OCI-LY1 (cell line): ENCODE data around the gene TUBGCP5.

Source experiments
- H2AFZ ChIP-seq: fragments of 200-600 bp; sonication (generic), shearing (Covaris generic); 2 replicates; pipeline ENCODE4 v1.6.0; 2014; ENCODE audit warnings: antibody characterized with exemption, mild to moderate bottlenecking, low read length
- H3F3A ChIP-seq: fragments of 200-600 bp; sonication (generic), shearing (Covaris generic); 2 replicates; pipeline ENCODE4 v1.6.0; 2014; ENCODE audit warnings: mild to moderate bottlenecking, antibody characterized with exemption, low read length, moderate library complexity; ENCODE audit not compliant: insufficient read depth
- H3K27ac ChIP-seq: fragments of 200-600 bp; sonication (generic); 2 replicates; pipeline ENCODE4 v1.5.1; 2014; ENCODE audit warnings: low read length, mixed run types, mild to moderate bottlenecking, low read depth; ENCODE audit not compliant: poor library complexity, severe bottlenecking
- H3K27me3 ChIP-seq: fragments of 200-600 bp; sonication (generic); 2 replicates; pipeline ENCODE4 v1.6.0; 2014; ENCODE audit warnings: antibody characterized with exemption, mild to moderate bottlenecking, low read length, moderate library complexity; ENCODE audit not compliant: insufficient read depth
- H3K36me3 ChIP-seq: fragments of 200-600 bp; sonication (generic); 2 replicates; pipeline ENCODE4 v1.6.1; 2014; ENCODE audit warnings: mild to moderate bottlenecking, antibody characterized with exemption, low read length, moderate library complexity, mixed read lengths; ENCODE audit not compliant: insufficient read depth
- H3K4me1 ChIP-seq: fragments of 200-600 bp; sonication (generic); 2 replicates; pipeline ENCODE4 v1.5.1; 2014; ENCODE audit warnings: mild to moderate bottlenecking, low read length, moderate library complexity; ENCODE audit not compliant: insufficient read depth, severe bottlenecking
- H3K4me2 ChIP-seq: fragments of 200-600 bp; sonication (generic), shearing (Covaris generic); 2 replicates; pipeline ENCODE4 v1.6.1; 2014; ENCODE audit warnings: low read length
- H3K4me3 ChIP-seq: fragments of 200-600 bp; sonication (generic); 2 replicates; pipeline ENCODE4 v1.5.1; 2014; ENCODE audit warnings: low read length, low read depth, mild to moderate bottlenecking, mixed read lengths; ENCODE audit not compliant: poor library complexity, severe bottlenecking
- H3K79me2 ChIP-seq: fragments of 200-600 bp; shearing (Covaris generic); 2 replicates; pipeline ENCODE4 v1.6.1; 2016; ENCODE audit warnings: mixed run types, low read length, mixed read lengths; ENCODE audit not compliant: insufficient read depth
- H3K9ac ChIP-seq: fragments of 200-600 bp; sonication (generic), shearing (Covaris generic); 2 replicates; pipeline ENCODE4 v1.6.1; 2014; ENCODE audit warnings: mild to moderate bottlenecking, low read length, mixed read lengths
- H3K9me2 ChIP-seq: fragments of 200-600 bp; sonication (generic), shearing (Covaris generic); 2 replicates; pipeline ENCODE4 v1.6.1; 2014; ENCODE audit warnings: low read depth, mild to moderate bottlenecking, low read length, mixed read lengths
- H3K9me3 ChIP-seq: fragments of 200-600 bp; shearing (Covaris generic); 2 replicates; pipeline ENCODE4 v1.6.1; 2014; ENCODE audit warnings: low read length, mixed read lengths
- H4K20me1 ChIP-seq: fragments of 200-600 bp; sonication (generic), shearing (Covaris generic); 2 replicates; pipeline ENCODE4 v1.6.0; 2016; ENCODE audit warnings: mild to moderate bottlenecking, low read length; ENCODE audit not compliant: insufficient read depth
- EZH2 ChIP-seq: fragments of 200-600 bp; sonication (generic), shearing (Covaris generic); IDR thresholded peaks from 2 replicates; pipeline ENCODE4 v1.8.0; 2017; ENCODE audit warnings: borderline replicate concordance, mixed run types, mild to moderate bottlenecking, antibody characterized with exemption, low read length, moderate library complexity, mixed read lengths
- TF ChIP-seq, protein P1 (sequence below): fragments of 200-600 bp; sonication (generic), shearing (Covaris generic); IDR thresholded peaks from 2 replicates; pipeline ENCODE4 v1.5.1; 2017; ENCODE audit warnings: mild to moderate bottlenecking, antibody characterized with exemption, low read length, moderate library complexity, mixed read lengths

TUBGCP5 gene

DNA sequence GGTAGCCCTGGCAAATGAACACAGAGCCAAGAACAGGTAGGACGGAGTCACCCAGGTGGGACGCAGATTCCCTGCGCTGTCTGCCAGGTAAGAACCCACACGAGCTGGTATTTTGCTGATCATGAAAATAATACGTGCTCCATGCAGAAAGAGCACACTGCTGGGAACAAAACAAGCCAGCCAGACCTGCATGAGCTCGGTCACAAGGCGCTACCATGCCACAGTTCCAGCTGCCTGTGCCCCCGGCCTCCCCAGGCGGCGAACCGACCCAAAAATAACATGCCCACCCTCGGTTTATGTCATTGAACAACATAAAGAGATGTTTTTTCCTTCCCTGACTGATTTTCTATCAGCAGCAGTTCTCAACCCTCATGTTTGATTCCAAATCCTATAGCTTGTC lies 85.0 kb downstream of the TUBGCP5 start:
- TF ChIP-seq, protein P1, sequence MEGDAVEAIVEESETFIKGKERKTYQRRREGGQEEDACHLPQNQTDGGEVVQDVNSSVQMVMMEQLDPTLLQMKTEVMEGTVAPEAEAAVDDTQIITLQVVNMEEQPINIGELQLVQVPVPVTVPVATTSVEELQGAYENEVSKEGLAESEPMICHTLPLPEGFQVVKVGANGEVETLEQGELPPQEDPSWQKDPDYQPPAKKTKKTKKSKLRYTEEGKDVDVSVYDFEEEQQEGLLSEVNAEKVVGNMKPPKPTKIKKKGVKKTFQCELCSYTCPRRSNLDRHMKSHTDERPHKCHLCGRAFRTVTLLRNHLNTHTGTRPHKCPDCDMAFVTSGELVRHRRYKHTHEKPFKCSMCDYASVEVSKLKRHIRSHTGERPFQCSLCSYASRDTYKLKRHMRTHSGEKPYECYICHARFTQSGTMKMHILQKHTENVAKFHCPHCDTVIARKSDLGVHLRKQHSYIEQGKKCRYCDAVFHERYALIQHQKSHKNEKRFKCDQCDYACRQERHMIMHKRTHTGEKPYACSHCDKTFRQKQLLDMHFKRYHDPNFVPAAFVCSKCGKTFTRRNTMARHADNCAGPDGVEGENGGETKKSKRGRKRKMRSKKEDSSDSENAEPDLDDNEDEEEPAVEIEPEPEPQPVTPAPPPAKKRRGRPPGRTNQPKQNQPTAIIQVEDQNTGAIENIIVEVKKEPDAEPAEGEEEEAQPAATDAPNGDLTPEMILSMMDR = no peak
- no peak for TF ChIP-seq EZH2
- Histone ChIP-seq H3K36me3 (no peaks in the 10 kb centered on the region), H3K4me3 (no peak overlapping the region), H3K27me3 (peaks cover 4% of the 10 kb centered on the region; the same call in 1 of the 2 replicates), H3K79me2 (no peaks in the 10 kb centered on the region), H3K4me1 (no peaks in the 10 kb centered on the region), H3K9me2 (no peaks in the 10 kb centered on the region), H4K20me1 (no peaks in the 10 kb centered on the region), H3K9ac (no peak overlapping the region), H2AFZ (no peak overlapping the region), H3F3A (no peaks in the 10 kb centered on the region), H3K27ac (no peak overlapping the region), H3K4me2 (no peak overlapping the region), H3K9me3 (no peaks in the 10 kb centered on the region)

DNA sequence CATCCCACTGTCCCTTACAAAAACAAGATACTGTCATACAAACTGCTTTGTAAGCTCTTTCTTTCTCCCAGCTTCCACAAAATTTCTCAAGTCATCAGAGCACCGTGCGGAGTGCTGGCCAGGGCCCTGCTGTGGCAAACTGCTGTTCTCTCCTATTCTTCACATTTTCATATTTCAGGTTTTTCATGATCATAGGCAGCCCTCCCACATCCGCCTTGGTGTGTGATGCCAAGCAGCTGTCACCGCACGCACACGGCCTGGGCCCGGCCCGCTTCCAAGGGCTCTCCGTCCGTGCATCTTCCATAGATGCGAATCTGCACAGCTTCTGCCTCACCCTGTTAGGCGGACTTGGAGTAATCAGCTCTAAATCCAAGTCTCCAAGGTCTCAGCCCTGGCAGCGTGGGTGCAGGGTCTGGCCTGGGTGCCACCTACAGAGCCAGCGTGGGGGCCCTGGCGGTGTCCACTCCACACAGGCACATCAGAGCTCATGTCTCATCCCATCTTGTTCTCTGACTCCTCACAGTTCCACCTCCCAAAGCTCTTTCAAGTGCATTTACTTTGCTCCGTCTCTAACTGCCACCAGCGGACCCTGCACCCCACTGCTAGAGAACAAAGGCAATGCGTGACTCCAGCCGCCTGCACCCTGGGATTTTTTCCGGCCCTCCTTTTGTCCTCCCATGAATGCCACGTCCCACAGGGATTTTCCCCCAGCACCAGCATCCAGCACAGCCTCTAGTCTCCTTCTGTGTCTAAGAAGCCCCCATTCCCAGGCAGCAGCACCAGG lies 86.4 kb downstream of the TUBGCP5 start:
- Histone ChIP-seq H3K27ac (no peak overlapping the region), H3K4me3 (no peak overlapping the region), H3K9me3 (no peaks in the 10 kb centered on the region), H3K9me2 (no peaks in the 10 kb centered on the region), H3K79me2 (no peaks in the 10 kb centered on the region), H3K4me2 (no peak overlapping the region), H4K20me1 (no peaks in the 10 kb centered on the region), H3F3A (no peaks in the 10 kb centered on the region), H3K9ac (no peak overlapping the region), H3K36me3 (no peaks in the 10 kb centered on the region), H3K27me3 (peaks cover 4% of the 10 kb centered on the region; the same call in 1 of the 2 replicates), H2AFZ (no peak overlapping the region), H3K4me1 (peaks cover 4% of the 10 kb centered on the region)
- TF ChIP-seq, protein P1 = no peak
- no peak for TF ChIP-seq EZH2

DNA sequence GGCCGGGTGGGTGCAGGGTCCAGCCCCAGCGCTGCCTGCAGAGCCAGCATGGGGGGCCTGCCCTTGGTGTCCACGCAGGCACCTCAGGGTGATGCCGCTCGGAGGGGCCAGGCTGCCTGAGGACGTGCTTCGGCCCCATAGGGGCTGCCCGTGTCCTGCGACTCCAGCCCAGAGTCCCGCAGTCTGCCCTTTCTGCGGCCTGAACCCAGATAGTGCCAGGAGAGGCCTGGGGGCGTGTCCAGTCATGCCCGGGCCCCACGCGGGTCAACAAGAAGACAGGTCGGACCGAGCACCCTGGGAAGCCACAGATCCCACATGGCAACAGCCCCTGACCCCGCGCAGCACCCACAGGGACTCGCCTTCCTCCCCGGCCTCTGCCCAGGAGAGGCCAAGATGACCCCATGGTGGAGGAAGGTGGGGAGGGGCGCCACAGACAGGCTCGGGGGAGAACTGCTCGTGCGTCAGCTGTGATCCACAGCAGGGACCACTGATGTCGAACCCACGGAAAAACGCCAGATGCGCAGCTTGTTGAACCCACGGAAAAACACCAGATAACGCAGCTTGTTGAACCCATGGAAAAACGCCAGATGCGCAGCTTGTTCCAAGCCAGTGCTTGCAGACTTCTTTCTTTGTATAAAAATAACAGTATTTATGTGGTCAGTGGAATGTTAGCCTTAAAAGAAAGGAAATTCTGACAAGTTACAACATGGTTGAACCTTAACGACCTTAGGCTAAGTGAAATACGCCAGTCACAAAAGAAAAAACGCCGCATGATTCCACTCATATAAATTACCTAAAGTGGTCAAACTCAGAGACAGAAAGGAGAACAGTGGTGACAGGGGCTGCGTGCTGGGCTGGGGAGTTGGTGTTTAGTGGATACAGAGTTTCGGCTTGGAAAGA lies 87.7 kb downstream of the TUBGCP5 start:
- Histone ChIP-seq H3K4me1 (peaks cover 4% of the 10 kb centered on the region), H3K9me3 (no peaks in the 10 kb centered on the region), H2AFZ (no peak overlapping the region), H3K9ac (no peak overlapping the region), H3K4me3 (no peak overlapping the region), H3K79me2 (no peaks in the 10 kb centered on the region), H3K27me3 (peaks cover 7% of the 10 kb centered on the region; the same call in 1 of the 2 replicates), H4K20me1 (no peaks in the 10 kb centered on the region), H3K27ac (no peak overlapping the region), H3K4me2 (no peak overlapping the region), H3K36me3 (no peaks in the 10 kb centered on the region), H3K9me2 (no peaks in the 10 kb centered on the region), H3F3A (no peaks in the 10 kb centered on the region)
- TF ChIP-seq, protein P1 = no peak
- no peak for TF ChIP-seq EZH2
